K562 (cell line): ENCODE results near the gene CFC1. TPM values are rescaled to one million over a fixed set of nuclear protein-coding genes. Genes with fewer than 3 reads are reported as not detected.
A peak's percentile ranks its signal among the peaks of the same experiment; 100 is the strongest.
"Not testable (repeated sequence)": the region's sequence is repeated elsewhere in the genome, so short reads cannot be mapped to it uniquely, and the experiment has no call there.

Source experiments
- ATAC-seq: fragments of 200-7000 bp; cut with Tn5 transposase; 3 replicates; pipeline ENCODE4 v1.9.1; 2020; ENCODE audit warnings: moderate library complexity
- BruUV-seq: library from RNA; stranded (reverse); fragments of 400-500 nt; replicated peaks from 2 replicates; lab custom pipeline; 2021; lab: Mats Ljungman, UMichigan
- CTCF ChIA-PET: fragments of 300-600 bp; formaldehyde crosslinking; extraction: SDS; loops from one replicate; lab custom pipeline; 2021; ENCODE audit warnings: low intra/inter-chr PET ratio; lab: Yijun Ruan, JAX
- POLR2A ChIA-PET: fragments of 300-600, 350-650 bp; sonication (Branson Sonifier 250); formaldehyde crosslinking; extraction: SDS; loops from one replicate; lab custom pipeline; 2021; ENCODE audit warnings: antibody characterized with exemption, inconsistent platforms; lab: Yijun Ruan, JAX
- DNase-seq, 4 experiments: peaks; one replicate each; pipeline versions ENCODE4 v3.0.0 to v3.0.0-alpha.2; 2011 to 2018; ENCODE audit warnings: low spot score in 3 of 4, mixed read lengths in 3 of 4; ENCODE audit errors: extremely low read depth in 1 of 4
- FAIRE-seq: peaks from 2 replicates; lab custom pipeline; 2011; peaks lifted over from hg19 to GRCh38; lab: Jason Lieb, UNC
- H2AFZ ChIP-seq: 2 replicates; pipeline ENCODE4 v1.6.0; 2011; ENCODE audit warnings: low read depth, low read length, control low read depth, inconsistent platforms
- H3K27ac ChIP-seq: fragments of 200-600 bp; 3 replicates; pipeline ENCODE4 v1.8.0; 2011; ENCODE audit warnings: low read depth, mild to moderate bottlenecking, control low read depth, inconsistent platforms, low read length, moderate library complexity, mixed read lengths; ENCODE audit errors: extremely low read depth
- H3K27me3 ChIP-seq, 2 experiments: fragments of 300-600 bp in 1 of 2; 2 replicates in 1 of 2; 3 replicates in 1 of 2; pipeline versions ENCODE4 v1.6.0 to v1.8.0; 2011; ENCODE audit warnings: inconsistent platforms in 2 of 2, low read length in 2 of 2, mild to moderate bottlenecking in 1 of 2, mixed read lengths in 1 of 2, moderate library complexity in 1 of 2; ENCODE audit not compliant: control insufficient read depth in 2 of 2, insufficient read depth in 2 of 2
- H3K36me3 ChIP-seq: fragments of 300-600 bp; 3 replicates; pipeline ENCODE4 v1.8.0; 2011; ENCODE audit warnings: mild to moderate bottlenecking, low read length, inconsistent platforms; ENCODE audit not compliant: control insufficient read depth, insufficient read depth
- H3K4me1 ChIP-seq, 2 experiments: fragments of 200-600 bp in 1 of 2; replicated peaks in 1 of 2; 2 replicates in 1 of 2; 3 replicates in 1 of 2; pipeline versions ENCODE4 v1.5.1 to v1.8.0; 2011; ENCODE audit warnings: inconsistent platforms in 2 of 2, low read length in 2 of 2, mild to moderate bottlenecking in 1 of 2, mixed read lengths in 1 of 2, moderate library complexity in 1 of 2; ENCODE audit not compliant: control insufficient read depth in 2 of 2, insufficient read depth in 2 of 2
- H3K4me2 ChIP-seq: 2 replicates; pipeline ENCODE4 v1.6.1; 2011; ENCODE audit warnings: low read length, control low read depth, inconsistent platforms, mixed read lengths; ENCODE audit not compliant: insufficient read depth
- H3K4me3 ChIP-seq: fragments of 200-600 bp; sonication (generic), shearing (Covaris generic); 2 replicates; pipeline ENCODE4 v1.5.1; 2016; ENCODE audit warnings: control low read depth, inconsistent platforms
- H3K79me2 ChIP-seq: fragments of 200-600 bp; 3 replicates; pipeline ENCODE4 v1.8.0; 2011; ENCODE audit warnings: low read length, inconsistent platforms; ENCODE audit not compliant: control insufficient read depth, insufficient read depth
- H3K9ac ChIP-seq, 2 experiments: 2 replicates each; pipeline versions ENCODE4 v1.6.0 to v1.6.1; 2011; ENCODE audit warnings: low read depth in 2 of 2, low read length in 2 of 2, control low read depth in 1 of 2, inconsistent platforms in 1 of 2, mild to moderate bottlenecking in 1 of 2, mixed read lengths in 1 of 2; ENCODE audit not compliant: insufficient read depth in 1 of 2
- H3K9me1 ChIP-seq: one replicate; pipeline ENCODE4 v1.6.0; 2011; ENCODE audit warnings: inconsistent platforms, mild to moderate bottlenecking, low read length, moderate library complexity; ENCODE audit not compliant: control insufficient read depth, insufficient read depth
- H3K9me3 ChIP-seq: replicated peaks from 2 replicates; pipeline ENCODE4 v1.5.1; 2011; ENCODE audit warnings: low read depth, low read length, inconsistent platforms; ENCODE audit not compliant: control insufficient read depth, insufficient read depth
- H4K20me1 ChIP-seq: replicated peaks from 2 replicates; pipeline ENCODE4 v1.6.1; 2011; ENCODE audit warnings: low read length, inconsistent platforms, mixed read lengths; ENCODE audit not compliant: control insufficient read depth, insufficient read depth
- WGBS: fragments of 100-300 bp; shearing (Covaris generic); methylation state at CpG from one replicate; pipeline ENCODE4 v1.1.6; 2016; ENCODE audit warnings: low coverage, mixed read lengths; ENCODE audit not compliant: insufficient coverage; ENCODE audit errors: missing lambda C conversion rate; 5-methylcytosine and 5-hydroxymethylcytosine counted together
- in situ Hi-C: fragments of 300-500 bp; cut with MboI; formaldehyde crosslinking; loops from 4 replicates; pipeline ENCODE4 v1.15.0; 2018; ENCODE audit warnings: inconsistent platforms, mixed read lengths
- intact Hi-C: fragments of 100-400 bp; cut with micrococcal nuclease; formaldehyde crosslinking; loops from 2 replicates; pipeline ENCODE4 v1.14.2; 2022
- polyA plus RNA-seq, 8 experiments: library from polyadenylated mRNA; depleted of rRNA in 4 of 8; stranded (reverse) in 5 of 8; unstranded in 3 of 8; fragments of >200 nt; fragmentation: Nextera tagmentation in 2 of 8; fragmentation: Illumina TruSeq in 1 of 8; extraction: Ambion mirVana in 2 of 8; extraction: Trizol in 1 of 8; gene quantifications; 2 replicates each; pipeline versions ENCODE4 v1.2.1 to v1.2.3, GENCODE V29; 2011 to 2014; ENCODE audit warnings: inconsistent platforms in 1 of 8, missing spikeins in 1 of 8
- total RNA-seq, 7 experiments: library from RNA; depleted of rRNA in 6 of 7; stranded (reverse); fragments of >200 nt in 6 of 7; fragmentation: Illumina TruSeq in 2 of 7; extraction: Trizol in 2 of 7; gene quantifications; 2 replicates each; pipeline versions ENCODE4 v1.2.1 to v1.2.3, GENCODE V29; 2011 to 2021; ENCODE audit warnings: low replicate concordance in 1 of 7

The CFC1 gene
- total and polyA plus RNA-seq, 9 of the 15 experiments (the other 6 are each of a cell fraction or from before 2014, with no cell fraction given), result not detected

- DNase-seq, H3K9me1 ChIP-seq, H4K20me1 ChIP-seq, H3K27me3 ChIP-seq, intact Hi-C loops, H3K9ac ChIP-seq, H3K79me2 ChIP-seq, CTCF ChIA-PET, BruUV-seq, H2AFZ ChIP-seq, H3K4me2 ChIP-seq, ATAC-seq, H3K4me1 ChIP-seq, H3K9me3 ChIP-seq, H3K4me3 ChIP-seq, POLR2A ChIA-PET, H3K27ac ChIP-seq, H3K36me3 ChIP-seq: not testable (repeated sequence)
- FAIRE-seq, result peak; percentile 49
- in situ Hi-C loops, result loop anchor here (25.0 kb wide), 1 partner anchor 190 kb away; no protein-coding TSS in a partner anchor
- WGBS, result no CpG with 5 or more reads among the region's 4 CpGs
Observed at GRCh38 chr2:130577559-130577958, 21.8 kb downstream of the CFC1 start.

GRCh38 chr2:130576209-130576784 is 23.1 kb downstream of the CFC1 start:
- H3K9me1 ChIP-seq, H3K27ac ChIP-seq, H3K79me2 ChIP-seq, CTCF ChIA-PET, H4K20me1 ChIP-seq, H3K27me3 ChIP-seq, H3K4me2 ChIP-seq, intact Hi-C loops, H3K4me3 ChIP-seq, BruUV-seq, POLR2A ChIA-PET, DNase-seq, H3K9me3 ChIP-seq, H3K9ac ChIP-seq, H2AFZ ChIP-seq, H3K36me3 ChIP-seq, H3K4me1 ChIP-seq: not testable (repeated sequence)
- ATAC-seq (peak; percentile 92), FAIRE-seq (peak; percentile 96)
- no CpG with 5 or more reads among the region's 8 CpGs for WGBS
- in situ Hi-C loops, result loop anchor here (25.0 kb wide), 1 partner anchor 189 kb away; no protein-coding TSS in a partner anchor

GRCh38 chr2:130574230-130574629 is 25.1 kb downstream of the CFC1 start:
- H3K27ac ChIP-seq, H3K4me2 ChIP-seq, BruUV-seq, in situ Hi-C loops, H3K4me3 ChIP-seq, H3K27me3 ChIP-seq, DNase-seq, ATAC-seq, H2AFZ ChIP-seq, CTCF ChIA-PET, H3K9me1 ChIP-seq, FAIRE-seq, H3K79me2 ChIP-seq, H3K9me3 ChIP-seq, POLR2A ChIA-PET, H3K36me3 ChIP-seq, H4K20me1 ChIP-seq, intact Hi-C loops, H3K9ac ChIP-seq, H3K4me1 ChIP-seq: not testable (repeated sequence)
- 40% methylated on average over 4 of the region's 13 CpGs for WGBS

- ATAC-seq, H3K4me3 ChIP-seq, DNase-seq, intact Hi-C loops, H3K27me3 ChIP-seq, H3K4me1 ChIP-seq, in situ Hi-C loops, H3K9me3 ChIP-seq, H3K9ac ChIP-seq, H3K4me2 ChIP-seq, BruUV-seq, H3K9me1 ChIP-seq, H3K36me3 ChIP-seq, H3K79me2 ChIP-seq, H4K20me1 ChIP-seq, CTCF ChIA-PET, H2AFZ ChIP-seq, H3K27ac ChIP-seq, POLR2A ChIA-PET, FAIRE-seq: not testable (repeated sequence)
- no CpG with 5 or more reads among the region's 3 CpGs for WGBS
Observed at GRCh38 chr2:130571929-130572328, 27.4 kb downstream of the CFC1 start.
